Upper lobe of left lung (tissue), 4 donors: Measurements from ENCODE around the gene ALAS2.

ENCODE experiments used
- CTCF ChIP-seq, 6 experiments: fragments of 450-650 bp in 4 of 6; fragments of 200-600 bp in 2 of 6; sonication (generic) in 2 of 6; IDR thresholded peaks; one replicate each; pipeline ENCODE4 v1.5.1; 2016 to 2019; ENCODE audit warnings: antibody characterized with exemption in 6 of 6
- EP300 ChIP-seq, 4 donors: sonication (generic); formaldehyde crosslinking; IDR thresholded peaks; one replicate each; pipeline ENCODE4 v1.5.1; 2017; ENCODE audit warnings: antibody characterized with exemption in 4 of 4, control low read depth in 2 of 4

- no peak for TF ChIP-seq CTCF (IDR thresholded peaks at IDR 0.05)
- no peak for TF ChIP-seq EP300 (IDR thresholded peaks at IDR 0.05)
Measured at GRCh38 chrX:55039471-55039870, 8.7 kb upstream of the ALAS2 start.
